HG03159 (cell line): ENCODE measurements around the gene ZSWIM5.
A peak's percentile ranks its signal among the peaks of the same experiment; 100 is the strongest.
"Not testable (repeated sequence)": the region's sequence is repeated elsewhere in the genome, so short reads cannot be mapped to it uniquely, and the experiment has no call there.

ENCODE experiments used
- ATAC-seq: cut with Tn5 transposase; IDR thresholded peaks from one replicate; pipeline ENCODE4 v1.9.1; 2021; ENCODE audit warnings: mild to moderate bottlenecking, moderate library complexity; ENCODE audit not compliant: unreplicated experiment

Gene ZSWIM5

GRCh38 chr1:45008516-45008915, 197.9 kb downstream of the ZSWIM5 start:
- no peak for ATAC-seq

- no peak for ATAC-seq
Observed at GRCh38 chr1:45008076-45008475, 198.3 kb downstream of the ZSWIM5 start.

- no peak for ATAC-seq
Observed at GRCh38 chr1:45007311-45007710, 199.1 kb downstream of the ZSWIM5 start.

GRCh38 chr1:45005761-45006160, 200.6 kb downstream of the ZSWIM5 start:
- ATAC-seq, result no peak

GRCh38 chr1:45004281-45004920, 202.0 kb downstream of the ZSWIM5 start:
- ATAC-seq, result no peak

- ATAC-seq, result no peak
Observed at GRCh38 chr1:45003741-45004140, 202.7 kb downstream of the ZSWIM5 start.

- ATAC-seq, result no peak
Observed at GRCh38 chr1:45002650-45003645, 203.5 kb downstream of the ZSWIM5 start.

GRCh38 chr1:45001576-45001975, 204.8 kb downstream of the ZSWIM5 start:
- not testable (repeated sequence) for ATAC-seq

GRCh38 chr1:45001011-45001481, 205.4 kb downstream of the ZSWIM5 start:
- ATAC-seq, result no peak

GRCh38 chr1:44999232-44999631, 207.2 kb downstream of the ZSWIM5 start:
- no peak for ATAC-seq

- ATAC-seq, result no peak
Observed at GRCh38 chr1:44995467-44996238, 210.8 kb downstream of the ZSWIM5 start.

GRCh38 chr1:44994309-44994898, 212.0 kb downstream of the ZSWIM5 start:
- ATAC-seq, result no peak

GRCh38 chr1:44988531-44989156, 217.8 kb downstream of the ZSWIM5 start:
- no peak for ATAC-seq

- ATAC-seq, result peak; percentile 7
Observed at GRCh38 chr1:44985747-44986359, 220.6 kb downstream of the ZSWIM5 start.

- ATAC-seq, result not testable (repeated sequence)
Observed at GRCh38 chr1:44977372-44977771, 229.0 kb downstream of the ZSWIM5 start.

- no peak for ATAC-seq
Observed at GRCh38 chr1:44976252-44976651, 230.2 kb downstream of the ZSWIM5 start.

- ATAC-seq, result no peak
Observed at GRCh38 chr1:44973645-44974044, 232.8 kb downstream of the ZSWIM5 start.

- no peak for ATAC-seq
Observed at GRCh38 chr1:44970317-44970716, 236.1 kb downstream of the ZSWIM5 start.
